Breast epithelium (tissue), 4 donors: ENCODE data around the gene HOXD3. TPM values are rescaled to one million over a fixed set of nuclear protein-coding genes. Genes with fewer than 3 reads are reported as not detected.

Source experiments
- DNase-seq, 2 donors: peaks; one replicate each; pipeline ENCODE4 v3.0.0-alpha.2; 2019; ENCODE audit warnings: low spot score in 2 of 2
- H3K27ac ChIP-seq, 2 donors: fragments of 200-600 bp; sonication (generic) in 1 of 2; one replicate each; pipeline ENCODE4 v1.5.1; 2016 to 2019; ENCODE audit warnings: mild to moderate bottlenecking in 1 of 2
- H3K27me3 ChIP-seq, 2 donors: fragments of 200-600 bp; sonication (generic) in 1 of 2; one replicate each; pipeline versions ENCODE4 v1.5.1 to v1.6.0; 2017 to 2019; ENCODE audit warnings: control low read depth in 1 of 2, mild to moderate bottlenecking in 1 of 2
- H3K36me3 ChIP-seq: fragments of 200-600 bp; one replicate; pipeline ENCODE4 v1.5.1; 2019
- H3K4me1 ChIP-seq, 2 donors: fragments of 200-600 bp; sonication (generic); one replicate each; pipeline ENCODE4 v1.5.1; 2016 to 2019; ENCODE audit warnings: control low read depth in 1 of 2
- H3K4me3 ChIP-seq, 3 donors: fragments of 200-600 bp; sonication (generic); 1 replicate in 2 of 3; 2 replicates in 1 of 3; pipeline ENCODE4 v1.5.1; 2016 to 2019; ENCODE audit warnings: mild to moderate bottlenecking in 3 of 3, moderate library complexity in 2 of 3
- H3K9me3 ChIP-seq, 2 donors: fragments of 200-600 bp; sonication (generic) in 1 of 2; one replicate each; pipeline ENCODE4 v1.5.1; 2016 to 2019; ENCODE audit warnings: control low read depth in 1 of 2
- POLR2A ChIP-seq: fragments of 450-650 bp; IDR thresholded peaks from one replicate; pipeline ENCODE4 v1.6.1; 2016; ENCODE audit warnings: antibody characterized with exemption, mild to moderate bottlenecking, moderate library complexity
- POLR2AphosphoS5 ChIP-seq, 3 donors: sonication (generic); formaldehyde crosslinking; IDR thresholded peaks; one replicate each; pipeline ENCODE4 v1.6.1; 2017; ENCODE audit warnings: antibody characterized with exemption in 3 of 3
- intact Hi-C: fragments of 100-400 bp; cut with DNase I; formaldehyde crosslinking; loops from one replicate; pipeline ENCODE4 v1.15.1; 2023; ENCODE audit warnings: low total_unique reads
- total RNA-seq, 3 donors: library from RNA; depleted of rRNA; stranded (reverse); fragments of >200 nt; gene quantifications; one replicate each; pipeline ENCODE4 v1.1.0, GENCODE V29; 2016
- TF ChIP-seq, protein P1 (sequence below), 3 donors: fragments of 450-650 bp; IDR thresholded peaks; one replicate each; pipeline ENCODE4 v1.5.1; 2016 to 2017; ENCODE audit warnings: antibody characterized with exemption in 3 of 3, mild to moderate bottlenecking in 3 of 3, moderate library complexity in 3 of 3

The HOXD3 gene
- total RNA-seq, 3 donors from 2014 or later, result 4.2 to 14.4 (median 4.8) TPM

DNA sequence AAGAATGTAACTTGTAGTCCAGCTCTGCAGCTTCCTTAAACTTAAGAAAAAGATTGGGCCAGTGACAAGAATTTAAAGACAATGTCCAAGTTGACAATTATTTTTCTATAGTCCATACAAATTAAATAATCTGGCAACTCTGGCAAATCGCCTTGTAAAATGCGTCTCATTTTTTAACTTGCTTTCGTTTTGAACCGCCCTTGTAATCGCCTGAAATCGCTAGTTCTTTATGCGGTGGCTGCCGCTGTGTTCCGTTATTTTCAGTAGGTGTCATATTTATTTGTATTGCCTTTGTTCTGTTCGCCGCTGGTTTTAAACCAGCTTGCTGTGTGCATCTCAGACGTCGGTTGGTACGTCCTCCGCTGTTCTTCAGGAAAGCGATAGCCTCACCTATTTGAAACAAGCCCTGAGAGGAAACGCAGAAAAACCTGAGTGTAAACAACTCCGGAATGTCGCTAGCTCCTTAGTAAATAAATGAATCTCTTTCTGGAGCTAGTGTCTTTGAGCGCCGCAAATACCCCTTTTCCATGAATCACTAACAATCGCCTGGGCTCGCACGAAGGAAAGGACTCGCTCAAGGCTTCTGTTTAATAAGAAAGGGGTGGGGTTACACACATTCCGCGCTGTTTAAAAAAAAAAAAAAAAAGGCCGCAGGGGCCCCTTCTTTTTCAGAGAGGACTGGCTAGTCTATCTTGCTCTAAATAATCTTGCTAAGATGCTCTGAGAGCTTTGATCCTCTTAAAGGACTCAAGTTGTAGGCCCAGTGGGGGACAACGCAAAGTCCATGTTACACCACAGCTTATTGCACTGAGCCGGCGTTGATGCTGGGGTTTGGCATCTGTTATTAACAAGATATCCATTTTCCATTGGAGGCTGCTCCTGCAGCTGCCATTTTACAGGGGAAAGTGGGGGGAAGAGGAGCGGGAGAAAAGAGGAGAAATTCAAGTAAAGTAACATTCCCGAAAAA is 24.6 kb upstream of the HOXD3 start:
- no peaks in the 10 kb centered on the region for H3K4me1 ChIP-seq
- H3K36me3 ChIP-seq, result no peaks in the 10 kb centered on the region
- intact Hi-C loops, result loop anchor here (10.0 kb wide), 1 partner anchor 1012 kb away; no protein-coding TSS in a partner anchor
- H3K4me3 ChIP-seq, result peak overlapping the region; percentile 52 to 73 (median 60)
- peaks cover 5 to 87% of the 10 kb centered on the region in 2 donors for H3K27me3 ChIP-seq
- peaks cover 0 to 3% of the 10 kb centered on the region in 2 donors for H3K9me3 ChIP-seq
- no peak for DNase-seq
- peak overlapping the region; percentile 44 to 98 for H3K27ac ChIP-seq
- TF ChIP-seq POLR2A, result no peak
- TF ChIP-seq, protein P1, sequence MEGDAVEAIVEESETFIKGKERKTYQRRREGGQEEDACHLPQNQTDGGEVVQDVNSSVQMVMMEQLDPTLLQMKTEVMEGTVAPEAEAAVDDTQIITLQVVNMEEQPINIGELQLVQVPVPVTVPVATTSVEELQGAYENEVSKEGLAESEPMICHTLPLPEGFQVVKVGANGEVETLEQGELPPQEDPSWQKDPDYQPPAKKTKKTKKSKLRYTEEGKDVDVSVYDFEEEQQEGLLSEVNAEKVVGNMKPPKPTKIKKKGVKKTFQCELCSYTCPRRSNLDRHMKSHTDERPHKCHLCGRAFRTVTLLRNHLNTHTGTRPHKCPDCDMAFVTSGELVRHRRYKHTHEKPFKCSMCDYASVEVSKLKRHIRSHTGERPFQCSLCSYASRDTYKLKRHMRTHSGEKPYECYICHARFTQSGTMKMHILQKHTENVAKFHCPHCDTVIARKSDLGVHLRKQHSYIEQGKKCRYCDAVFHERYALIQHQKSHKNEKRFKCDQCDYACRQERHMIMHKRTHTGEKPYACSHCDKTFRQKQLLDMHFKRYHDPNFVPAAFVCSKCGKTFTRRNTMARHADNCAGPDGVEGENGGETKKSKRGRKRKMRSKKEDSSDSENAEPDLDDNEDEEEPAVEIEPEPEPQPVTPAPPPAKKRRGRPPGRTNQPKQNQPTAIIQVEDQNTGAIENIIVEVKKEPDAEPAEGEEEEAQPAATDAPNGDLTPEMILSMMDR (IDR thresholded peaks at IDR 0.05), result no peak

DNA sequence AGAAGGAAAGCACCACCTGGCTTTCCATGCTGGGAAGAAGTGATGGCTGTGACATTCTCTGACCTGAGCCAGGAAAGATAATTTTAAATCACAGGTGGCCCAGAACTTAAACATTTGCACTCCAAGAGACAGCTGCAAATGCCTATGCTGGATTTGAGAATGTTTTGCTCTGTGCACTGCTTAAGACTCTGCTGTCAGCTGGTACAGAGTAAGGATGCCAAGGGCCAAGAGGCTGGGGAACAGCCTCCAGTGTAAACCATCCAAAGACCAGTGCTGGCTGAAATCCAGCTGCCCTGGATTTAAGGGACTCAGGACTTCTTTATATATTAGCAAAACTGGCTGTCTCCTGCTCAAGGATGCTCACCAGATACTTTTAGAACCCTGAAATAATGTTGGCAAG is 23.7 kb upstream of the HOXD3 start:
- TF ChIP-seq, protein P1 (IDR thresholded peaks at IDR 0.05), result no peak
- TF ChIP-seq POLR2AphosphoS5 (IDR thresholded peaks at IDR 0.05) (no peak), POLR2A (no peak)
- Histone ChIP-seq H3K27me3 (peaks cover 5 to 89% of the 10 kb centered on the region in 2 donors), H3K9me3 (peaks cover 0 to 3% of the 10 kb centered on the region in 2 donors), H3K4me1 (no peaks in the 10 kb centered on the region), H3K27ac (peak overlapping the region in 1 of 2 donors; percentile 97), H3K36me3 (no peaks in the 10 kb centered on the region), H3K4me3 (no peak overlapping the region)
- intact Hi-C loops, result loop anchor here (10.0 kb wide), 1 partner anchor 1011 kb away; no protein-coding TSS in a partner anchor
- DNase-seq, result no peak

GRCh38 chr2:176134035-176134434 is 23.1 kb upstream of the HOXD3 start:
- peak overlapping the region in 1 of 2 donors; percentile 97 for H3K27ac ChIP-seq
- intact Hi-C loops, result loop anchor here (10.0 kb wide), 1 partner anchor 1011 kb away; no protein-coding TSS in a partner anchor
- no peaks in the 10 kb centered on the region for H3K4me1 ChIP-seq
- peaks cover 3 to 89% of the 10 kb centered on the region in 2 donors for H3K27me3 ChIP-seq
- peaks cover 0 to 3% of the 10 kb centered on the region in 2 donors for H3K9me3 ChIP-seq
- no peaks in the 10 kb centered on the region for H3K36me3 ChIP-seq
- DNase-seq, result no peak
- no peak overlapping the region for H3K4me3 ChIP-seq
- no peak for TF ChIP-seq POLR2AphosphoS5 (IDR thresholded peaks at IDR 0.05)
- no peak for TF ChIP-seq POLR2A
- TF ChIP-seq, protein P1 (IDR thresholded peaks at IDR 0.05), result no peak

GRCh38 chr2:176135035-176135440 is 22.1 kb upstream of the HOXD3 start:
- no peak for DNase-seq
- Histone ChIP-seq H3K27me3 (peaks cover 0 to 91% of the 10 kb centered on the region in 2 donors), H3K27ac (peak overlapping the region; percentile 84 to 97), H3K4me3 (peak overlapping the region in 1 of 3 donors; percentile 82), H3K9me3 (no peaks in the 10 kb centered on the region), H3K36me3 (no peaks in the 10 kb centered on the region), H3K4me1 (peaks cover 0 to 5% of the 10 kb centered on the region in 2 donors)
- intact Hi-C loops, result loop anchor here (5.0 to 10.0 kb wide), 2 partner anchors 502 to 1010 kb away; no protein-coding TSS in a partner anchor
- TF ChIP-seq, protein P1 (IDR thresholded peaks at IDR 0.05), result no peak
- TF ChIP-seq POLR2AphosphoS5 (IDR thresholded peaks at IDR 0.05) (no peak), POLR2A (no peak)
